T-helper 2 cell (primary cell): Measurements from ENCODE around the gene CCDC86.
A peak's percentile ranks its signal among the peaks of the same experiment; 100 is the strongest.
"Not testable (repeated sequence)": the region's sequence is repeated elsewhere in the genome, so short reads cannot be mapped to it uniquely, and the experiment has no call there.

Source experiments
- DNase-seq, 5 experiments: peaks; one replicate each; pipeline versions ENCODE4 v3.0.0 to v3.0.0-alpha.2; 2012 to 2022
- total RNA-seq, 2 donors: gene quantifications; one replicate each; lab custom pipeline; 2026; lab: John Stamatoyannopoulos, UW

CCDC86 gene, protein sequence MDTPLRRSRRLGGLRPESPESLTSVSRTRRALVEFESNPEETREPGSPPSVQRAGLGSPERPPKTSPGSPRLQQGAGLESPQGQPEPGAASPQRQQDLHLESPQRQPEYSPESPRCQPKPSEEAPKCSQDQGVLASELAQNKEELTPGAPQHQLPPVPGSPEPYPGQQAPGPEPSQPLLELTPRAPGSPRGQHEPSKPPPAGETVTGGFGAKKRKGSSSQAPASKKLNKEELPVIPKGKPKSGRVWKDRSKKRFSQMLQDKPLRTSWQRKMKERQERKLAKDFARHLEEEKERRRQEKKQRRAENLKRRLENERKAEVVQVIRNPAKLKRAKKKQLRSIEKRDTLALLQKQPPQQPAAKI
- total RNA-seq = 13.1 to 16.7 reads per million in 2 donors

DNA sequence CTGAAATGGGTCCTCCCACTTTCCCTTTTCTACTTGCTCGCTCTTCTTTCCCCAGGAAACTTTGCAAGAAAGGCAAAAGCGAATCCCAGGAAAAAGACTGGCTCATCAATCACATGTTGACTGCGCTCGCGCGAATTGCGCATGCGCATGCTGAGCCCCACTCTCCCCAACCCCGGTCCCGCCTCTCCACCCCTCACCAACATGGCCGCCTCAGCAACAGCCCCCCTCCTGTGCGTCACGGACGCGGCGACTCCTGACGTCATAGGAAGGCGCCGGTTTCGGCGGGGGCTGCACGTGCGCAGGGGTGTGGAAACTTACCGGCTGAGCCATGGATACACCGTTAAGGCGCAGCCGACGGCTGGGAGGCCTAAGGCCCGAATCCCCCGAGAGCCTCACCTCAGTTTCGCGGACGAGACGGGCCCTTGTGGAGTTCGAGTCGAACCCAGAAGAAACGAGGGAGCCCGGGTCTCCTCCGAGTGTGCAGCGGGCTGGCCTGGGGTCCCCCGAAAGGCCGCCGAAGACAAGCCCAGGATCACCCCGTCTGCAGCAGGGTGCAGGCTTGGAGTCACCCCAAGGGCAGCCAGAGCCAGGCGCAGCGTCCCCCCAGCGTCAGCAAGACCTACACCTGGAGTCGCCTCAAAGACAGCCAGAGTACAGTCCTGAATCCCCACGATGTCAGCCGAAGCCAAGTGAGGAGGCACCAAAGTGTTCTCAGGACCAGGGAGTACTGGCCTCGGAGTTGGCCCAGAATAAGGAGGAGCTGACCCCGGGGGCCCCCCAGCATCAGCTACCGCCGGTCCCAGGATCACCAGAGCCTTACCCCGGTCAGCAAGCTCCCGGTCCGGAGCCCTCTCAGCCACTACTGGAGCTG lies at the start of gene CCDC86:
Gene CCDC86 (plus strand): TSS at position 317 of the 871 bp plus-strand sequence. CDS start 12 bp downstream, at position 329.
- peak; percentile 95 to 99 (median 97) for DNase-seq

DNA sequence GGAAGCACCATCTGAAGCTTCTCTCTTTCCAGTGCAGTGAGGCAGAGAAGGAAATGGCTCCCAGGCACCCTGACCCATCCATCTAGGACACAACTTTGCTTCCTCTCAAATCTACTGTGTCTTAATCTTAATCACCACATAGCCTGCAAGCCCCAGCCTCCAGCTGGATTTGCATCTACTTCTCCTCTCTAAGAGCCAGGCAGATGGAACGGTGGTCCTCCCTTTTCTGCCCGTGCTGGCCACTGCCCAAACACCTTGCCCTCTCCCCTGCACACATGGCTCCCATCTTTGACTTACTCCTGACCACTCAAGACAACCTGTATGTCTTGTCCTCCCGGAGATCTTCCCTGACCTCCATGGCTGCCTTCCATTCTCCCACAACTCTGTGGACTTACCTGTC lies 49.4 kb upstream of the CCDC86 start:
- DNase-seq = no peak

DNA sequence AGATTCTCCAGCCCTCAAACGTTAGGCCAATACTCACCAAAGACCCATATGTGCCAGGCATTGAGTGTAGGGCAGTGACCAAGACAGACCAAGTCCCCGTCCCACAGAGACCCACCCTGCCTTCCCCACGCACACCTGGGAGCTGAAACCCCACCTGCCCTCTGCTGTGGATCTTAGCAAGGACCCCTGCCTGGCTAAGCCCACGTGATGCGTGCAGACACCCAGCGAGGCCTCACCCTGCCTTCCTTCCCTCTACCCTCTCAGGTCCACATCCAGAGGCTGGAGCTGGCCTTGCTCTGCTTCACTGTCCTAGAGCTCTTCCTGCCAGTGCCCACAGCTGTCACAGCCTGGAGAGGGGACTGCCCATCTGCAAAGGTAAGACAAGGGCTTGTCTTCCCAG lies 46.6 kb upstream of the CCDC86 start:
- DNase-seq = no peak

DNA sequence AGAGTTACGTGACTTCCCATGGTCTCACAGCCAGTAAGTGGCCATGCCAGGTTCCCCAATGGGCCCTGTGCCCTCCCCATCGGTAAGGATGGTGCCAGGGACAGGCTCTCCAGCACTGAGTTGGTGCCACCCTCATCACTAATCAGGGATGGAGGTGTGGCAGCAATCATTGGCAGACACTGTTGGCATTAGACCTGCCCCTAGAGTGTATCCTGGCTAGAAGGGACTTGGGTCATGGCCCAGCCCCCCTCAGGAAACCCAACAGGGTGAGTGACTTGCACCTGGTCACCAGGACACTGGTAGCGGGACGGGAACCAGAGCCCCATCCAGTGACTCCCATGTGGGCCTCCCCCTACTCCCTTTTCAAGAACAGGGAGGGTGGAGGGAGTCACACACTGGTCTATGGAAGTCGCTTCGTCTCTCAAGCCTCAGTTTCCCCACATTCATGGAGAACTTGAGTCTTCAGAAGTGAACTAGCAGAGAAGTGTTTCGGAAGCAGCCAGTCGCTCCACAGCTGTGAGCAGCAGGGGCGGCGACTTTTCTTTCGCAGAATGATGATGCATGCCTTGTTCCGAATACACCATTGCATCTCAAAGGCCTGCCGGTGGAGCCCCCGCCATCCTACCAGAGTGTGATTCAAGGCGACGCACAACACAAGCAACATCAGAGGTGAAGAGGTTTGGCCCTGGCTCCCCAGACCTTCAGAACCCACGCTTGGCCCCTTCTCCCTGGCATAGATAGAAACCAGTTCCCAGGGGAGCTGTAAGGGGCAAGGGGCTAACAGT lies 43.9 kb upstream of the CCDC86 start:
- DNase-seq = no peak

DNA sequence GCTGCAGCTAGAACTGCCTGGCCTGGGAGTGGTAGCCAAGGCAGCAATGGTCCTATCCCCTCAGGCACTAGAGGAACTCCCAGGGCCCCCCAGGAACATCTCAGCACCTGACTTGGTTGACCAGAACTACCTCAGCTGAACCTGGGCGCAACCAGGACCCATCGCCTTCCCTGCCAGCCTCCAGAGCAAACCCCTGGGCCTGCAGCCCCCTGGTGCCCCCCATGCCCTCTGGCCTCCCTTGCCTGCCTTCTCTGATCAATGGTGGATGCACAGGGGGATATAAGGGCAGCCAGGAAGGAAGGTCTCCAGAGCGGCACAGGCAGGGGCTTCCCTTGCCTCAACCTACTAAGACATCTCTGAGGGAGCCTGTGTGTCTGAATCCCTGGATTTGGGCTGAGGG lies 43.3 kb upstream of the CCDC86 start:
- no peak for DNase-seq

DNA sequence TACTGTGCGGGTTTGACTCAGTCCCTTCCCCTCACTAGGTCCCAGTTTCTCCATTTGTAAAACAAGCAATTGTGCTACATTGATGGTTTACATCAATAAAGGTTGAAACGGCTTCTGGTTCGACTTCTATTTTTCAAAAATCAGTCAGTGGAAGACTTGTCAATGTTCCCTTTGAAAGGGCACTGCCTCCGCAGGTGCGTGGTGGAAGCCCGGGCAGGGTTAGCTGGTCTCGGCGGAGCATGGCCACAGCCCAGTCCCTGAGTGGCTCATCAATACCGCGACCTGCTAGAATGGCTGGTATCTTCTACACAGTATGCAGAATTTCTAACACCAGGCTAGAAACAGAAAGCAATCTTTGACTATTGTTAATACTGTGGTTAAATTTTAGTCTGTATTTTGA lies 40.7 kb upstream of the CCDC86 start:
- no peak for DNase-seq

DNA sequence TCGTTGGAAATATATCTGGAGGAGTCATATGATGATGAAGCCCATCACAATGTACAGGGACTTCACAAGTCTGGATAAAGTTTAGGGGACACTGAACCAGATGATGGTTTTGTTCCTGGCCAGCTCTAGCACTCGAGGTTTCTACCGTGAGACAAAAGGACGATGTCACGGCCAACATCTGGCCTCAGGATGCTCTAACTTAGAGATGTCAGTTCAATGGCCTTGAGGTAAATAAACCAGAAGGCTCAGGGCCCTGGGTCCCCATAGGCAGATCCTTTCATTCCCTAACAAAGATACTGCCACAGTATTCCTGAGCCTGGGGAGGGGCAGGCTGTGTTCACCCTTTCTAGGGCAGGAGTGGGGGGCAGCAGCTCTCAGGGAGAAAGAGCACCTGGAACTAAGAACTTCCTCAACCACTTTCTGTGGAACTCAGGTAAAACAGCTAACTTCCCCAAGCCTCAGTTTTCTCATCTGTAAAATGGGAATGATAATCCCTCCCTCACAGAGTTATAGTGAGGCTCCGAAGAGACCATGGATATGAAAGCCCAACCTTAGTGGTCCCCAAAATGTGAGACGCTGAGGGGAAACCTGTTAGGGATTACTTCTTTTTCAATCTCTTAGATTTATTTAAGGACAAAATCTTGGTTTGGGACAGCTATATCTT lies 38.5 kb upstream of the CCDC86 start:
- no peak for DNase-seq

DNA sequence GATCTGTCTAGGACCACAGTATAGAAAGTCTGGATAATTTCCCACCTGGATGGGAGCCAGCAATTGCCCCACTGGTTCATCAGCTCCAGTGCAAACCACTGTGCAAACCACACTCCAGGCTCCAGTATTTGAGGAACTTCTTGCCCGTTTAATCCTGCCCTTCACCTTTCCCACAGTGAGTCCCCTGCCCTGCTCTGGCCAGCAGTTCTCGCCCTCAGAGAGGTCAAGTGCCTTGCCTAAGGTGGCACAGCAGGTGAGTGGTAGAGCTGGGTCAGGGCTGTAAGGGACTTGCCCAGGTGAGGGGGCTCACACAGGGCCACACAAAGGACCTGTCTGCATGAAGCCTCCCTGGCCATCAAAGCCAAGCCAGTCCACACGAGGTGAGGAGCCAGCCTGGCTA lies 32.7 kb upstream of the CCDC86 start:
- no peak for DNase-seq

DNA sequence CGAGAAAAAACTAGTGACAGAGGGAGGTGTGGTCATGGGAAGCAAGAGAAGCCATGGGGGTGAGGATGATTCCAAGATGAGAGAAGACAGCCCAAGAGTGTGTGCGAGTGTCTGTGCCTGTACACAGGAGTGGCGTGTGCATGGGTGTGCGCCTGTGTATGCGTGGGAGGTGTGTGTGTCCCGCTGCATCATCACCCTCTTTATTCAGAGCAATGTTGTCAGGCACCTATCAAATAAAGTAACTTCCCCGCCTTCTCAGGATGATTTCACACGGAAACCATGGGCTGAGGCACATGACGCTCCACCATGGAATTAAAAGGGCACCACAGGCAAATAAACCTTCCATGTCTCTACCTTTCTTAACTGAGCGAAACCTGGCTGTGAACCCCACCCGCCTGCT lies 32.2 kb upstream of the CCDC86 start:
- no peak for DNase-seq

DNA sequence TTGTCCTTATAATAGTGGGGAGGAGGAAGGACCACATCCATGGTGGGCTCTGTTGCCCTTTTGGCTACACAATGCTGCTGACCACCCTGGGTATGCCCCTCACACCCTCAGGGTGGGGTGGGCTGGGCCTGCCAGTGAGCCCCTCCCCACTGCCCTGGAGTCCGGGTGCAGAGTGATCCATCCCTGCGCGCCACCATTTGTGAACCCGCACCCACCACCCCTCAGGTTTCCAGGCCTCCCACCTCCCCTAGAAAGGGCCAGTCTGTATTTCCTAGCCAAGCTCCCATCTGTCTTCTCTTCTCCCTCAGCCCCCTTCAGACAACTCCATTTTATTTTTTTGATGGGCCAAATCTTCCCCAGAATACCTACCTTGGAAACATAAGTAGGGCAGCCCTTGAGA lies 31.8 kb upstream of the CCDC86 start:
- DNase-seq = no peak

DNA sequence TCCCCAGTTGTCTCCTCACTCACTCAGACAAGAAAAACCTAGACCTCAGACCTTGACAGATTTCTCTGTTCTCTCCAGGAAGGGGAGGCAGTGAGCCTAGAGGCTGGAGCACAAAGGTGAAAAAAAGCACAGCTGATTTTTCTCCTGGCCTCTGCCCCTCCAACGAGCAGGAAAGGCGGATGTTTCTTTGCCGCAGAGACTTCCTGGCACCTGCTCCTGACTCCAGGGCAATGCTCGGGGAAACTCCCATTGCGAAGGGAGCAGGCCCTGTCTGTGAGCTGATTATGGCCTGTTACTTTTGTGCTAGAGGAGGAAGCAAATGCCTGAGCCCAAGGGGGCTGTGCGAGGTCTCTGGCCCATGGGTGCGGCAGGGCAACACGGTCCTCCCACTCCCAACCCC lies 31.3 kb upstream of the CCDC86 start:
- no peak for DNase-seq

DNA sequence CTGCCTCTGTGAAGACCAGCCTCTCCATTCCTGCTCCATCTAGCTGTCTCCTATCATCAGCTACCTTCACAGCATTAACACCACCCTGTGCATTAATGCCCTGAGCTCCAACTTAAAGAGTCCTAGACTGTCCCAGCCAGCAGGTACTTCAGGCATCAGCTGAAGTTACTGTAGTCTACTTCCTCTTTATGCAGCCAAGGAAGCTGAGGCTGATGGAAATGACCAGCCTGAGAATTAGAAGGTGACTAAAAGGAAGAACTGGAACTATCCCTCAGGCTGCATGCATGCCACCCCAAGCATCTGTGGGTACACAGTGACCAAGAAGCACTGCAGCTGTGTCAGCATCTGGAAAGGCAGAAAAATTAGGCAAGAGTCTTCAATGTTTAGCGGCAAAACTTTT lies 28.6 kb upstream of the CCDC86 start:
- DNase-seq = no peak

DNA sequence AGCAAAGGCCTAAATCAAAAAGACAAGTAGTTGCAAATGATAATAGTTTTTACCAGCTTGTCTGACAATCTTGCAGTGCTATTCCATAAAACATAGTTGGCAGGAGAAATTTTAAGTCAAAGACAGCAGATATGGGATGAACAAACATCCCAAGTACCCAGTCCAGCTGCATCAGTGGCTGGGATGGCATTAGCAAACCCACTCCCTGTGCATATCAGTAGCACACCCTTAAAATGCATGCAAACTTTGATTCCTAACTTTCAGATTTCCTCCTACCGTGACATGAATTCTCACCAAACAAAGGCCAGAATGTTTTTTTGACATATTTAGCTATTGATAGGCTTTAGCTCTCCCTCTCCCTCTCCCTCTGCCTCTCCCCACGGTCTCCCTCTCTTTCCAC lies 27.8 kb upstream of the CCDC86 start:
- no peak for DNase-seq

DNA sequence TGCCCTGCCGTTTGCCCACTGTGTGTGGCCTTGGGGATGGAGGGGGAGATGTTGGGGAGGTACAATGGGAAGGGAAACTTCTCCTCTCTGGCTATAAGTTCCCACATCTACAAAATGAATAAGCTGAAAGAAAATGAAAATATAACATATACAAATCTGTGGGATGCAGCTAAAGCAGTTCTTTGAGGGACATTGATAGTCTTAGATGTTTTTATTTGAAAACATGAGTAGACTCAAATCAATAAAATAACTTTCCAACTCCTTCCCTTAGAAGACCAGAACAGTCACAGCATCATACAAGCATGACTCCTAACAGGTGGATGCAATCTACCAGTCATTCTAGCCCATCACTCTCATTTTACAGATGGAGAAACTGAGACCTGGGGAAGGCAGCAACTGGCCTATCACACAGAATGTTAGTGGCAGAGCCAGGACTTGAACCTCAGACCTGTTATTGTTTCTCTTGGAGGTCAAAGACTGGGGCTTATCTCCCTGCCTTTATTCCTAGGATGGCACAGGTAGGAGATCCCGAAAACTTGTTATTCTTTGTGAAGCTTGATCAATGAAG lies 25.2 kb upstream of the CCDC86 start:
- DNase-seq = no peak

DNA sequence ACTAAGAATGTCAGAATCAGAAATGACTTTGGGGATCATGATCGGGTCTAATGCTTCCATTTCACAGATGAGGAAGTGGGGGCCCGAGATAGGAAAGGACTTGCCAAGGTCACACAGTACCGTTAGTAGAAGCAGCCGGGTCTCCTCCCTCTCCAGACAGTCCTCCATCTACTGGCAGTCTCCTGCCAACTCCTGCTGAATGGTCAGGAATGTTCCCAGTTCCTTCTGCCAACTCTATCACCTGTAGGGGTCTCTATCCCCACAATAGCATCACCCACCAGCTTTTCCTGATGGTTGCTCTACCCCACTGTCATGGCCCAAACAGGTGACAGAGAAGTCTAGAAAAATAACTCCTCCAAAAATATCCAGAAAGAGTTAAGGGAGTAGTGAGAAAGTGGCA lies 23.9 kb upstream of the CCDC86 start:
- DNase-seq = no peak

DNA sequence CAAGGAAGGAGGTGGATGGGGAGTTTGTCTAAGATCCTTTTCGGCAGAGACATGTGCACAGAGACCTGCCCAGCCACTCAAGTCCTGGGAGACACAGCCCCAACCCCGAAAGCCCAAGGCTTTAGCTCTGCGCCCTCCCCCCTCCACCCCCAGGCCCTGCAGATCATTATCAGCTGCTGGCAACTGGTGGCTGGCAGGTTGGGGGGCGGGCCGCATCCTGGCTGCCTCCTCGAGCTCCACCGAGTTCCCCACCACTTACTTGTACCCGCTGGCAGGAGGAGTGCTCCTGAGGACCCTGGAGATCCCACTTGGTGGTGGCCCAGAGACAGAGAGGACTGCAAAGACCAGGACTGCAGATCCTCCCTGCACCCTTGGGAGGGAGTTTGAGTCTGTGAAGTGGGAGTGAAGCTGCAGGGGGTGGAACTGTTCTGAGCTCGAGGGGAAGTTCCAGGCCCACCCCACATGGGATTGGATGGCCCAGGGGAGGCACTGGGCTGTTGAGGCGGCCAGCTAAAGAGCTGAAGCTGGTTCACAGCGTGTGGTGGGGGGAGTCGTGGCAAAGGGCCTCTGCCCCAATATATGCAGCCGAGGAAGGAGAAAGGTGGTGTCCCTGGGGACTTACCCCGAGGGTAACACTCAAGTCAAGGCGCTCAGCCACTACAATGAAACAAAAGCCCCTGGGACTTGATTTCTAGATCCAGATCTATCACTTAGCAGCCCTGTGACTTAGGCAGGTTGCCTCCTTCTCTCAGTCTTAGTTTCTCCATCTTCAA lies 19.9 kb upstream of the CCDC86 start:
- DNase-seq = no peak

DNA sequence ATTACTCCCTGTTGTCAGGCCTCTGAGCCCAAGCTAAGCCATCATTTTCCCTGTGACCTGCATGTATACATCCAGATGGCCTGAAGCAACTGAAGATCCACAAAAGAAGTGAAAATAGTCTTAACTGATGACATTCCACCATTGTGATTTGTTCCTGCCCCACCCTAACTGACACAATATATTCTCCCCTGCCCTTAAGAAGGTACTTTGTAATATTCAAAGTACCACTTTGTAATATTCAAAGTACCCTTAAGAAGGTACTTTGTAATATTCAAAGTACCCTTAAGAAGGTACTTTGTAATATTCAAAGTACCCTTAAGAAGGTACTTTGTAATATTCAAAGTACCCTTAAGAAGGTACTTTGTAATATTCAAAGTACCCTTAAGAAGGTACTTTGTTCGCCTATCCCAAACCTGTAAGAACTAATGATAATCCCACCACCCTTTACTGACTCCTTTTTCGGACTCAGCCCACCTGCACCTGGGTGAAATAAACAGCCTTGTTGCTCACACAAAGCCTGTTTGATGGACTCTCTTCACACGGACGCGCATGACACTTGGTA lies 18.1 kb upstream of the CCDC86 start:
- not testable (repeated sequence) for DNase-seq

DNA sequence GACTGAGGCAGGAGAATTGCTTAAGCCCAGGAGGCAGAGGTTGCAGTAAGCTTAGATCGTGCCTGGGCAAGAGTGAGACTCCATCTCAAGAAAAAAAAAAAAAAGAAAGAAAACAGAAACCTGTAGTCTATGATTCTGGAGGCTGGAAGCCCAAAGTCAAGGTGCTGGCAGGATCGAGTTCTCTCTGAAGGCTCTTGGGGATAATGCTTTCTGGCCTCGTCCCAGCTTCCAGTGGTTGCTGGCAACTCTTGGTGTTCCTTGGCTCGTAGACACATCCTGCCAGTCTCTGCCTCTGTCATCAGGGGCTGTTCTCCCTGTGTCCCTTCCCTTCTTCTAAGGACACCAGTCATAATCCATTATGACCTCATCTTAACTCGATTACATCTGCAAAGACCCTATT lies 16.8 kb upstream of the CCDC86 start:
- no peak for DNase-seq

DNA sequence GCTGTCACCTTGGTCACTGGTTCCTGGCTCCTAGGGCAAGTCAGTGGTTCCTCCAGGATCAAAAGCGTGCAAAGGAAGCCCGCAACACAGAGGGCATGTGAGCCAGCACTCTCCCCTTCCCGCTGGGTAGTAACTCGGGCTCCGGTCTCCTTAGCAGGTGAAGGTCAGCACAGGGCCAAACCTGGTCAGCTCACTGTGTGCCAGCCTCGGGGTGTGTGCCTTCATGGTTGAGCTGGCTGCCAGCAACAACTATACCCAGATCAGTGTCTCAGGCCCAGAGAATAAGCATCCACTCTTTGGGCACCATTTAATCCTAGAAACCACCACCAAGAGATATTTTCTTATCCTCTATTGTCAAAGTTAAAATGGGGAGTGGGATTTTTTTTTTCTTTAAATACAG lies 16.1 kb upstream of the CCDC86 start:
- DNase-seq = no peak

DNA sequence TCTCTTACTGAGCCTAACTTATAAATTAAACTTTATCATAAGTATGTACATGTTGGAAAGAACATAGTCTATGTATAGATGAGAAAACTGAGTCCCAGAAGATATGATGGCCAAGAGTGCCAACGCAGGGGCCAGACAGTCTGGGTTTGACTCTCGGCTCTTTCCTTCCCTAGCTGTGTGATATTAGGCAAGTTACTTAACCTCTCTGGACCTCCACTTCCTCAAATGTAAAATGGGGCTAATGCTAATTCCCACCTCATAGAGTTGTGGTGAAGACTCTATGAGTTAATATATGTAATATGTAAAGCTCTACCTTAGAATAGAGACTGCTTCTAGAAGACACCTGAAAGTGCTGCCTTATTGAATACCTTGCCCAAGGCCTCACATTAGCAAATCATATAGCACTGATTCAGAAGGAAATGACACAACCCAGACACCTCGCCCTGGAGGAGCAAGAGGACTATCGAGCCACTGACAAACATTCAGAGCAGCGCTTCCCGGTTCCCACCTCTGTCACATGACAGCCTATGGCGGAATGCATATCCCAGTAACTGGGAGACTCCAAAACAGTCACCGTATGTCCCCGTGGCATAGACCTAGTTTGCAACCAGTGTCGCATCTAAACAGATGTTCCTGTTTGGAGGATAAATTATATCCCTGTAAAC lies 11.3 kb upstream of the CCDC86 start:
- no peak for DNase-seq

DNA sequence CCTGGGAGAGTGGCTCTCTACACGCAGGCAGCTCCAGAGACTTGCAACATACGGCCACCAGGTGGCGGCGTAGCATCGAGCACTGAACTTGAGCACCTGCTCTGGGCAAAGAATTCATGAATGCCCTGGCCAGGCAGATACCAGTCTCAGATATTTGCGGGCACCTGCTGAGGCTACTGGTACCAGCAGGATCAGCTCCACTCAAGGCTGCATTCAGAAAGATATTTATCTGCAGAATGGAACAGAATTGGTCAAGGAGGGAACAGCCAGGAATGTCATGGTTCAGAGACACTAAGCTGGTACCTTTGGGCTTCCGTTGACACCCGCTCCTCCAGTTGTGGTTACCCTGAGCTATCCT lies 10.8 kb upstream of the CCDC86 start:
- DNase-seq = peak; percentile 52 to 82 (median 72)
